Middle frontal gyrus (tissue), 1 donor: ENCODE data around the gene LY9.

Experiments used
- DNase-seq: peaks from one replicate; pipeline ENCODE4 v3.0.0-alpha.2; 2015; ENCODE audit warnings: low spot score; ENCODE audit errors: extremely low spot score

The LY9 gene

DNA sequence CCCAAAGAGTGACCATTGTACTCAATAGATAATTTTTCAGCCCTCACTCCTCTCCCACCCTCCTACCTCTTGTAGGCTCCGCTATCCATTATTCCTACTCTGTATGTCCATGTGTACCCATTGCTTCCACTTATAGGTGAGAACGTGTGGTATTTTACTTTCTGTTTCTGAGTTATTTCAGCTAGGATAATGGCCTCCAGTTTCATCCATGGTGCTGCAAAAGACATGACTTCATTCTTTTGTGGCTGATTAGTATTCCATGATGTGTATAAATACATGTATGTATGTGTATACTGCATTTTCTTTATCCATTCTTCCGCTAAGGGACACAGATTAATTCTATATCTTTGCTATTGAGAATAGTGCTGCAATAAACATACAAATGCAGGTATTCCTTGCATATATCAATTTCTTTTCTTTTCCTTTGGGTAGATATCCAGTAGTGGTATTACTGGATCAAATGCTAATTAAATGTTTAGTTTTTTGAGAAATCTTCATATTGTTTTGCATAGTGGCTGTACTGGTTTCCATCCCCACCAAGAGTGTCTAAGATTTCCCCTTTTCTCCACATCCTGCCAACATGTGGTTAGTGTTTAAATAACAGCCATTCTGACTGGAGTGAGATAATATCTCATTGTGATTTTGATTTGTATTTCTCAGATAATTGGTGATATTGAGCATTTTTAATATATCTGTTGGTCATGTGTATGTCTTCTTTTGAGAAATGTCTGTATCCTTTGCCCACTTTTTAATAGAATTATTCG is 4.9 kb downstream of the LY9 start:
- DNase-seq, result no peak

- no peak for DNase-seq
These were observed 6.0 kb downstream of the LY9 start for GRCh38 chr1:160801836-160802580.

DNA sequence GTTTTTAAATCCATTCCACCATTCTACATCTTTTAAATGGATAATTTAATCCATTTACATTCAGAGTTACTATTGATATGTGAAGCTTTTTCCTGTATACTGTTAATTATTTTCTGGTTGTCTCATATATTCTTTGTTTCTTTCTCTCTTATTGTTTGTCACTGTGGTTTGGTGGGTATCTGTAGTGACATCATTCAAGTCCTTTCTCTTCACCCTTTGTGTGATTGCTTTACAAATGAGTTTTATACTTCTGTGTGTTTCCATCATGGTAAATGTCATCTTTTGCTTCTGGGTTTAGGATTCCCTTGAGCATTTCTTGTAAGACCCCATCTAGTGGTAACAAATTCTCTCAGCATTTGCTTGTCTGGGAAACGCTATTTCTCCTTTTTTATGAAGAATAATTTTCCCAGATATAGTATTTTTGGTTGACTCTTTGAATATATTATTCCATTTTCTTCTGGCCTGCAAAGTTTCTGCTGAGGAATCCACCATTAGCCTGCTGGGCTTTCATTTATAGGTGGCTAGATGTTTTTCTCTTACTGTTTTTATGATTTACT is 10.2 kb downstream of the LY9 start:
- no peak for DNase-seq

- DNase-seq, result no peak
These were observed 10.8 kb downstream of the LY9 start for GRCh38 chr1:160806784-160807183.

DNA sequence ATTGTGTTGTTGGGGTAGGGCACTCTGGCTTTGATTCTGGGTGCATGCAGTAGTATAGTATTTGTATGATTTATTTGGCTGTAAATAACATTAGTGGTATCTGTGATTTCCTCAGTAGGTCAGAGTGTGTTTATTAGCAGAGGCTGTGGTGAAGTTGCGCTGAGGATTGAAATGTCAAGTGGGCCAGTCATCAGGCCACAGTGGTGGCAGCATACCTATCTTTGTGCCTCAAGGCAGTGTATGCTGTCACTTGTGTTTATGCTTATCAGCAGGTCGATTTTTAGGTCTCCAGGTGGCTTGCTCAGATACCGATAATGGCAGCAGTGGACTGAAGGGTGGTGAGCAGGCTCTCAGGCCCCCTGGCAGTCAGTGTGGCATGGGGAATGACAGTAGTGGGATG is 11.3 kb downstream of the LY9 start:
- DNase-seq, result no peak

DNA sequence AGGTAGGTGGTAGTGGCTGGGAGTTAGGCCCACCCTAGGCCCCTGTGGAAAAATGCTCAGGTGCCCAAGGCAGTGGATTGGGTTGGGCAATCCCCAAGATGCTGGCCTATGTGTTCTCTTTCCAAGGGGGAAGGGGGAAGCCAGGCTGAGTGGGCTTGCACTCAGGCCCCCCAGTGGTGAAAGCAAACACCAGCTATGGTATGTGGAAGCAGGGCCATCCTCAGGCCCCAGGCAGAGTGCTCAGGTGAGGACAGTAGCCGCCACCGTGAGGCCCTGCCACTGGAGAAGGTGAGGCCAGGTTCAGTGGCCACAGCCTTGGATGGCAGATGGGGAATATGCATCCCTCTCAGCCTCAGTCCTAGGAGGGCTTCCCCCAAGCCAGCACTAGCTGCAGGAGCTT is 11.8 kb downstream of the LY9 start:
- no peak for DNase-seq

GRCh38 chr1:160808289-160808688 is 12.3 kb downstream of the LY9 start:
- DNase-seq, result no peak

DNA sequence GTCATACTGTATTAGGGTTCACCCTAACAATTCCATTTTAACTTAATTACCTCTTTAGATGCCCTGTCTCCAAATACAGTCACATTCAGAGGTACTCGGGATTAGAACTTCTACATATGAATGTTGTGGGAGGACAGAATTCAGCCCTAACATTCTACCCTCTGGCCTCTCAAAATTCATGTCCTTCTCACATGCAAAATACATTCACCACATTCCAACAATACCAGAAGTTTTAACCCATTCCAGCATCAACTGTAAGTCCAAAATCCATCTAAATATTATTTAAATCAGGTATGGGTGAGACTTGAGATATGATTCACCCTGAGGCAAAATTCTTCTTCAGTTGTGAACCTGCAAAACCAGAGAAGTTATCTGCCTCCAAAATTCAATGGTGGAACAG is 14.5 kb downstream of the LY9 start:
- no peak for DNase-seq

GRCh38 chr1:160811147-160811546 is 15.2 kb downstream of the LY9 start:
- DNase-seq, result no peak

- no peak for DNase-seq
These were observed 17.2 kb downstream of the LY9 start for GRCh38 chr1:160813215-160813614.

GRCh38 chr1:160814316-160814715 is 18.3 kb downstream of the LY9 start:
- DNase-seq, result no peak

DNA sequence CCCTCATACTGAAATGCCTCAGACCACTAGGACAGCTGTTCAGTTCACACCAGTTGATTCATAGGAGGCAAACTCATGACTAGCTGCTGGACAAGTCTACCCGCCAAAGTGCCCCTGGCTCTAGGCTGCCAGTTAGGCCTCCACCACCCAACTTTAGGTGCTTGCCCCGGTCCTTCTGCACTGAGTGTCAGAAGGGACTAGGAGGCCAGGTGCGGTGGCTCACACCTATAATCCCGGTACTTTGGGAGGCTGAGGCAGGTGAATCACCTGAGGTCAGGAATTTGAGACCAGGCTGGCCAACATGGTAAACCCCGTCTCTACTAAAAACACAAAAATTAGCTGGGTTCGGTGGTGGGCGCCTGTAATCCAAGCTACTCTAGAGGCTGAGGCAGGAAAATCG is 18.9 kb downstream of the LY9 start:
- DNase-seq, result no peak

- no peak for DNase-seq
These were observed 22.4 kb downstream of the LY9 start for GRCh38 chr1:160818207-160818937.

DNA sequence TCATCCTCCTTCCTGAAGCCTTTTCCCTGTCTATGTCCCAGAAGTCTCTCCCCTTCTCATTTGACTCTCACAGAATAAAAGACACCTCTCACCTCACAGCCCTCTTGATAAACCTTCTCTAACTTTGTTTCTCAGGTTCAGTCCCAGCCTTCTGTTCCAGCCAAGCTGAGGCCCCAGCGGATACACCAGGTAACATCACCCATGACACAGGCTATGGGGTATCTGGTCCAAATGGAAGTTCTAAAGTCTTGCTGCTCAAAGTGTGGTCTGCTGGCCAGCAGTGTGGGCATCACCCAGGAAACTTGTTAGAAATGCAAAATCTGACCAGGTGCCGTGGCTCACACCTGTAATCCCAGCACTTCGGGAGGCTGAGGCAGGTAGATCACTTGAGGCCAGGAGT is 23.2 kb downstream of the LY9 start:
- no peak for DNase-seq

- no peak for DNase-seq
These were observed 25.7 kb downstream of the LY9 start for GRCh38 chr1:160821627-160822026.

DNA sequence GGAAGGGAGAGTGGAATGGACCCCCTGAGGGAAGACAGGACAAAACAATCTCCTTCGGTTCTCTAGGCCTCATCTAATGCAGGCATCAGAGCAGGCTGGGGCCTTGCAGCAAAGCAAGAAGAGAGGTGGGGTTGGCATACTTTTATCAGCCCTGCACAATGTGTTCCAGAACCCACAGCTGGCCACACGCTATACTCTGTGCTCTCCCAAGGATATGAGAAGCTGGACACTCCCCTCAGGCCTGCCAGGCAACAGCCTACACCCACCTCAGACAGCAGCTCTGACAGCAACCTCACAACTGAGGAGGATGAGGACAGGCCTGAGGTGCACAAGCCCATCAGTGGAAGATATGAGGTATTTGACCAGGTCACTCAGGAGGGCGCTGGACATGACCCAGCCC is 27.3 kb downstream of the LY9 start:
- DNase-seq, result no peak

GRCh38 chr1:160826546-160826945 is 30.6 kb downstream of the LY9 start:
- DNase-seq, result no peak

DNA sequence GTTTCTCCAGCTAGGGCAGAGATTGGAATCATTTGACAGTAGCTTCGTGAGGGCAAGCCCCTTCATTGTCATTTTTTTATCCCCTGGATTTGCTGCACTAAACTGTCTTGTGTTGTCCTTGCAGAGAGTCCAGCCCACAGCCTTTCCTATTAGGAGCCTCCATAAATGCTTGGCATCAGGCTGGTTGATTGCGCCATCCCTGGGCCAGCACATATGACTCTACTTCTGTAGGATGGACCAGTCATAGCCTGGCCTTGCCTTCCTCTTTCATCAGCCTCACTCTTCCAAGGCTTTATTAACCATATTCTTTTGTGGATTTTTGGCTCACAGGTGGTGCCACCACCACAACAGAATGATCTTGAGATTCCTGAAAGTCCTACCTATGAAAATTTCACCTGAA is 31.4 kb downstream of the LY9 start:
- no peak for DNase-seq

DNA sequence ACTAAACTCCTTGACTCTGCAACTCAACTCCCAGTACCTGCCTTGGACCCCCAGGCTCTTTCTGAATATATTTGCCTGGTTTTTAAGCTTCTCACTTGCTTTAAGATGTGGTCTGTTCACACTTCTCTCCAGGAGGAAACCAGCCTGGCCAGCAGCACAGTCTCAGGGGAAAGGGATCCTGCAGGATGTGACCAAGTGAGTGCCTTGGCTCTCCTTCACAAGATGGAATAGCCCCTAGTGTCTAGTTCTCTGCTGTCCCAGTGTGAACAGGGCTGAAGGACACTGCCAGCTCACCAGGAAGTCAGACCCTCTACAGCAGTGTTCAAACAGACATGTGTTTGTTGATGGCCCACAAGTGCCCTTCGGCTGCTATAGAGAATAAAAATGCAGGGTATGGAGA is 33.8 kb downstream of the LY9 start:
- no peak for DNase-seq

- DNase-seq, result no peak
These were observed 34.6 kb downstream of the LY9 start for GRCh38 chr1:160830321-160831153.

- DNase-seq, result no peak
These were observed 39.1 kb downstream of the LY9 start for GRCh38 chr1:160834945-160835565.
